ENCODE data around the gene ASTL. TPM values are rescaled to one million over a fixed set of nuclear protein-coding genes. Genes with fewer than 3 reads are reported as not detected.

Gene ASTL
- total RNA-seq, 1 donor from 2014 or later = 0.30 TPM

- no peak for DNase-seq
Observed at GRCh38 chr2:96083064-96083939, 55.0 kb downstream of the ASTL start.

- DNase-seq = no peak
Observed at GRCh38 chr2:96082211-96083063, 55.9 kb downstream of the ASTL start.

- no peak for DNase-seq
Observed at GRCh38 chr2:96081042-96081441, 57.3 kb downstream of the ASTL start.

- DNase-seq = no peak
Observed at GRCh38 chr2:96075199-96075771, 63.0 kb downstream of the ASTL start.

GRCh38 chr2:96074156-96074555, 64.1 kb downstream of the ASTL start:
- DNase-seq = no peak

GRCh38 chr2:96073170-96073775, 65.0 kb downstream of the ASTL start:
- no peak for DNase-seq

Other genes starting within 250 kb of the ASTL start
- gene ANKRD36C, start 146.7 kb downstream of the ASTL start, total RNA-seq = 109 TPM
- gene GPAT2, start 103.6 kb downstream of the ASTL start, total RNA-seq = 1.2 TPM
- gene ADRA2B, start 21.9 kb downstream of the ASTL start, total RNA-seq = 2.0 TPM
- 59.4 TPM for gene DUSP2, start 6.9 kb upstream of the ASTL start, total RNA-seq
- gene STARD7, start 70.3 kb upstream of the ASTL start, total RNA-seq = 76.2 TPM
- 12.4 TPM for gene TMEM127, start 127.5 kb upstream of the ASTL start, total RNA-seq
- gene CIAO1, start 127.7 kb upstream of the ASTL start, total RNA-seq = 46.0 TPM
- 61.2 TPM for gene SNRNP200, start 167.0 kb upstream of the ASTL start, total RNA-seq
- gene ITPRIPL1, start 186.8 kb upstream of the ASTL start, total RNA-seq = 6.1 TPM
- gene NCAPH, start 197.3 kb upstream of the ASTL start, total RNA-seq = 8.6 TPM

Measured in skin of body (tissue), 2 donors.